Kasumi-1 (cell line): ENCODE data around the gene EXOSC6.
A peak's percentile ranks its signal among the peaks of the same experiment; 100 is the strongest.
"Not testable (repeated sequence)": the region's sequence is repeated elsewhere in the genome, so short reads cannot be mapped to it uniquely, and the experiment has no call there.

ENCODE experiments used
- DNase-seq, 2 experiments: peaks; one replicate each; lab custom pipeline; 2025; lab: John Stamatoyannopoulos, UW

EXOSC6 gene

DNA sequence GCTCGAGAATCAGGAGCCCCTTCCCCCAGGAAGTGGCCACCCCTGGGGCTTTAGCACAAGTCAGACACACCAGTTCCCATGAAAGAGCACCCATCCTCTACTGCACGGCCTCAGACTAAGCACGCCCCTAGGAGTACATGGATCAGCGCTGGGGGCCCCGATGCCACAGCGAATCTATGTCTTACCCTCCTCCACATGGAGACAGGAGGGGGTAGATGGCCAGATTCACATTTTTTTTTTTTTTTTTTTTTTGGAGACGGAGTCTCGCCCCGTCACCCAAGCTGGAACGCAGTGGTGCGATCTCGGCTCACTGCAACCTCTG lies 3.2 kb upstream of the EXOSC6 start:
- no peak for DNase-seq

DNA sequence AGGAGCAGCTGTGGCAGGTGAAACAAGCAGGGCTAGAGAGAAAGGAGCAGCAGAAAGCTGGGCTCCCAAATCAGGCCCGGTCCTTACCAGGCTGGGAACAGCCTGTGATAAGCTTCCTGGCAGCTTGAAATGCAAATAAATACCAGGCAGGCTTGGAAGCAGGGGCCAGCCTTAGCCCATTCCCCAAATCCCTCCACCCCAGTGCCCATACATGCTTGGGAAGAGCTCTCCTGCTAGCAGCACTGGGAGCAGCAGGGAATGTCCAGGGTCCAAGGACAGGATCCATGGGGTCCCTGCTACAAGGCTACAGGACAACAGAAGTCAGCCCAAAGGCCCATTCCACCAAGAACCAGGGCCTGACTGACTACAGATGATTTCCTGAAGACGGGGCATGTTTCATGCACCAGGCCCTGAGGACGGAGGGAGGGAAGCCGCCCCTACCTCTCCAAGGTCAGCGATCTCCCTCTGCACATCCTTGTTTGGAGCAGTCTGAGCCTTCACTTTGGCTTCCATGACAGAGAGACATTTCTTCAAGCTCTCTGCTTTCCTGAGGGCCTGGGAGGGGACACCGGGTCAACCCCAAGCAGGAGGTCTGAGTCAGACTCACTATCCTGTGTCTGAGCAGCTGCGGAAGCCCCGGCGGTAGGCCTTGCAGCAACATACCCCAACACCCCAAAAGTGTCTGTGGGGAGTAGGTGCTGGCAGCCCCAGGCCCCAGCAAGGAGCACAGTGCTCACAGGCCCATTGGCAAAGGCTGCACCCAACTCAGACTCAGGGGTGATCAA lies 2.6 kb upstream of the EXOSC6 start:
- DNase-seq: no peak

DNA sequence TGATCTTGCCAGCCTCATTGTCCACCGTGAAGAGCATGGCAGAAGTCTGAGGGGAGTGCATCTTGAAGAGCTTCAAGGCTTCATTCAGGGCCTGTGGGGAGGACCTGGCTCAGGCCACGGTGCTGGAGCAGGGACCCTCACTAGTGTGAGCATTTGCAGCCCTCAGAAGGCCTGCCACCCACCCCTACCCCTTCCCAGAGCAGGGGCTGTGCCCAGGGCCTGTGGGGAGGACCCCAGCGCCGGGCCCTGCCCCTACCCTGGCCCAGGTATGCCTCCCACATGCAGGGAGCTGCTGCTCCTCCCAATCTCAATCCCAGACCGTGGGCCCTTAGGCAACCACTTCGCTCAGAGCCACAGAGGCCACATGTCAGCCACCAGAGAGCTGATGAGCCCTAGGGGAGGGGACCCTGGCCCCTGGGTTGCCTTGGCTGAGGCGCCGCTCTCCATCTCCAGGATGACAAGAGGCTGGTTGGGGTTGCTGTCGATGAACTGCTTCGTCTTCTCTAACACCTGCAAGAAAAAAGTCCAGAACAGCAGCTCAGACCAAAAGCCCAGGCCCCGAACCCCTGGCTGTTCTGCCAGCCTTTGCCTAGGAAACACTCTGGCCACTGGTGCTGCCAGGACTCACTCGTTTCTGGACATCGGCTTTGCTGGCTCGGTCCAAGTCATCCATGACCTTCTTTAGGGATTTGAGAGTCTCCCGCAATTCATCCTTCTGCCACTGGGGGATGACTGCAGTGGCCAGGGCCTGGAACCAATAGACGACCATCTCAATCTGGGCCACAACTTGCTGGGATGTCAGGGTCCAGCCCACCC lies 1.8 kb upstream of the EXOSC6 start:
- peak; percentile 14 to 23 for DNase-seq

DNA sequence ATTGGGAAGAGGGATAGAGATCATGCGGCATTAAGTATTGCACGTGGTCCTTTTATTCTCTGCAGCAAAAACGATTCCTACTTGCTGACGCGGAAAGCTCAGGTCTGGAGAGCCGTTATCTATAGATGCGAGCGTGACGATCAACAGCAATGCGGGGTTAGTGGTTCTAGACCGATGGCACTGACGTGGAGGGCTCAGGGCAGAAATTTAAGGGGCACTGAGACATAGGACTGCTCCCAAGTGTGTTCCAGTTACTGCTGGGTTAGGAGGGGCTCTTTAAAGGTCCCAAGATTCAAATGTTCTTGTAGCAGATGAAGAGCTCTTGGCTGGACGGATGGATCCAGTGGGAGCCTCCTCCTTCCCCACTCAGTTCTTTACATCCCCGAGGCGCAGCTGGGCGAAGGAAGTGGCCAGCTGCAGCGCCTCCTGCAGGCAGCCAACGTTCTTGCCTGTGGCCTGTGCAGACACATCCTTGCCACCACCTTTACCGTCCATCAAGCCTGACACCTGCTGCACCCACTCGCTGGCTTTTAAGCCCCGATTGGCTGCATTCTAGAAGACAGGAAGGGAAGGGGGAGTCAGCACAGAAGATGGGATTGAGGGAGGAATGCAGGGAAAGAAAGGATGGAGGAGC lies 732 bp upstream of the EXOSC6 start:
- peak; percentile 4 to 5 for DNase-seq

DNA sequence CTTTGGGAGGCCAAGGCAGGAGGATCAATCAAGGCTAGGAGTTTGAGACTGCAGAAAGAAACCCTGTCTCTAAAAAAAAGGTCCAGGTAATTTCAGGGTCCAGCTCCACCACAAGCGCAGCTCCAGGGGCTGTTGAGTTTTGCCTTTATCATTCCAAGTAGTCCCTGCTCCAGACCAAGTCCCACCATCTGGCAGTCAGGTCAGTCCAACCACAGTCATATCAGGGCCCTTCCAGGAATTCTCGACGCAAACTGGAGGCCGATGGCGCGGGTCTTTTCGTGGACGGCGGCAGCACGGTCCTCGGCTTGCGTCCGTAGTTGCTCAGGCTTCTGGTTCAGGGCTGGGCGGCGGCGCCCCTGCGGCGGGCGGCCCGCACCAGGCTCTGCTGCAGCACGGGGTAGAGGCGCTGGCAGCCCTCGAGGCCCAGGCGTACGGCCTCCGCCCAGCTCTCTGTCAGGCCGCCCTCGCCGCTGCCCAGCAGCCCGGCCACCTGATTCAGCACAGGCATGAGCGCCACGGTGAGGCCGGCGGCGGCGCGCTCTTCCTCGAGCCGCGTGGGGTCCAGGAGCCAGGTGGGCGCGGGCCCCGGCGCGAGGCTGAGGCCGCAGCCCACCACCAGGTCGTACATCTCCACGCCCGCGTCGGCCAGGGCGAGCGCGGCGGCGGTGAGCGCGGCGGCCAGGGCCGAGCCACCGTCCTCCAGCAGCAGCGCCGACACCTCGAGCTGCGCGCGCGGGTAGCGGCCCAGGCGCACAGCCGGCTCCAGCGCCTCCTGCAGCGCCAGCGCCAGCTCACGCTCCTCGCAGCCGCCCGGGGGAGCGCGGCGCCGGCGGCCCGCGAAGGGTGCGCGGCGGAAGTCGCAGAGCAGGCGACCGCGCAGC lies 752 bp downstream of the EXOSC6 start:
- DNase-seq: peak; percentile 32 to 39

DNA sequence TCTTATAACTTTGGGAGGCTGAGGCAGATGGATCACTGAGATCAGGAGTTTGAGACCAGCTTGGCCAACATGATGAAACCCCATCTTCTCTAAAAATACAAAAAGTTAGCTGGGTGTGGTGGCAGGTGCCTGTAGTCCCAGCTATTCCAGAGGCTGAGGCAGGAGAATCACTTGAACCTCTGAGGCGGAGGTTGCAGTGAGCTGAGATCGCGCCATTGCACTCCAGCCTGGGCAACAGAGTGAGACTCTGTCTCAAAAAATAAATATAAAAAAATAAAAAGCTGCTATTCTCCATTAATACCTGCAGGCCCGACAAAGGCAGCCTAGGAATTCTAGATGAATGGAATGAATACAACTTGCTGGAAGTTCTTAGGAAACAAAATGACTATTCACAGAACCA lies 2.0 kb downstream of the EXOSC6 start:
- DNase-seq: not testable (repeated sequence)

DNA sequence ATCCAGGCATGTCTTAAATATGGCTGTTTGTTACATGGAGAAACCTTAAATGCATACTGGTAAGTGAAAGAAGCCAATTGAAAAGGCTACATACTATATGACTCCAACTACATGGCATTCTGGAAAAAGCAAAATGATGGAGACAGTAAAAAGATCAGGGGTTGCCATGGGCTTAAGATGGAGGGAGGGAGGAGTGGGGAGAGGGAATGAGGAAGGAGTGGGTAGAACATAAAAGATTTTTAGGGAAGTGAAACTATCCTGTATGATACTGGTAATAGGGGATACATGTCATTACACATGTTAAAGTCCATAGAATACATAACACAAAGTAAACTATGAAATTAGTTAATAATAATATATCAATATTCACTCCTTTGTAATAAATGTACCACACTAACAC lies 13.0 kb downstream of the EXOSC6 start:
- peak in 1 of 2 experiments; percentile 7 for DNase-seq

DNA sequence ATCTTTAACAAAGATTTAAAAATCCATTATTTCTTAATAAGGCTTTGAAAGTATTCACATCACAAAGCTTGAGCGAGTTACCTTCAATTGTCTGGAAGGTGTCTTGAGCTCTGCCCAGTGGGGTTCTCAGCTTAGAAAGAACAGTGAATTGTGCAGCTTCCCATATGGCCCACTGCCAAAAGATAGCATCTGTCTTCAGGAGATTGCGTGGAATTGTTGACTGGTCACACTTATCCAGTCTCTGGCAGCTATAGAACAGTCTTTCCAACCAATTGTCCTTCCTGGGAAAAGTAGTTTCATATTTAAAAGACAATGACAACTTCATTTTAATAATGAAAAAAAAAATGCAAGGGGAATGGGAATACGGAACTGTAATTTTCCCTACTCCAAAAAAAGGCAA lies 19.9 kb downstream of the EXOSC6 start:
- DNase-seq: not testable (repeated sequence)

DNA sequence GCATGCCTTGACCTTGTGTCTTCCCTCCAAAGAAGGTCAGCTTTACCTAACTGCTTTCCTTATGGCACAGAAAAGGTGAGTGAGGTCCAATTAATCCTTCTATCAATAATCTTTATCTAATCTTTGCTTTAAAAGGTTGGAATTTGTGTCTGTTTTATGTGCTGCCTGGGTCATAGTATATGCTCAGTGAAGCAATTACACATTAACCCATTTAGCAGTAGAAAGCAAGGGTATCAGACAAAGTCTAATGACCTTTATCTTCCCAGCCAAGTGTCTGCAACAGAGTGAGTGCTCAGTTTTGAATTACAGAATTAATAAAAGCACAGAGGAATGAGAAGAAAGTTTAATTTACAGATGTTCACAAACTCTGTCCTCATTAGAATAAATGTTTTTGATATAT lies 25.7 kb downstream of the EXOSC6 start:
- not testable (repeated sequence) for DNase-seq

DNA sequence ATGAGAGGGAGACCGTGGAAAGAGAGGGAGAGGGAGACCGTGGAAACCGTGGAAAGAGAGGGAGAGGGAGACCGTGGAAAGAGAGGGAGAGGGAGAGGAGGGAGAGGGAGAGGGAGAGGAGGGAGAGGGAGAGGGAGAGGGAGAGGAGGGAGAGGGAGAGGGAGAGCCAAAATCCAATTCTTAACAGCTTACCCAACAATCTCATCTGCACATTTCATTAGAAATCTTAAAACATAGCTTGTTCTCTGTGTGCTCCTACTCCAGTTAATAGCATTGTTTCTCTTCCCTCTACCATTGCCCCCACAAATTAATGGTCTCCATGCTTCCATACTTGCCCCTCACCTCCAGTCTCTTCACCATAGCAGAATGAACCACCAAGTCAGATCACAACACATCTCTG lies 26.3 kb downstream of the EXOSC6 start:
- DNase-seq: not testable (repeated sequence)

DNA sequence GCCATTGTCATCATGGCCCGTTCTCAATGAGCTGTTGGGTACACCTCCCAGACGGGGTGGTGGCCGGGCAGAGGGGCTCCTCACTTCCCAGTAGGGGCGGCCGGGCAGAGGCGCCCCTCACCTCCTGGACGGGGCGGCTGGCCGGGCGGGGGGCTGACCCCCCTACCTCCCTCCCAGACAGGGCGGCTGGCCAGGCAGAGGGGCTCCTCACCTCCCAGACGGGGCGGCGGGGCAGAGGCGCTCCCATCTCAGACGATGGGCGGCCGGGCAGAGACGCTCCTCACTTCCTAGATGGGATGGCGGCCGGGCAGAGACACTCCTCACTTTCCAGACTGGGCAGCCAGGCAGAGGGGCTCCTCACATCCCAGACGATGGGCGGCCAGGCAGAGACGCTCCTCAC lies 27.1 kb downstream of the EXOSC6 start:
- DNase-seq: not testable (repeated sequence)

DNA sequence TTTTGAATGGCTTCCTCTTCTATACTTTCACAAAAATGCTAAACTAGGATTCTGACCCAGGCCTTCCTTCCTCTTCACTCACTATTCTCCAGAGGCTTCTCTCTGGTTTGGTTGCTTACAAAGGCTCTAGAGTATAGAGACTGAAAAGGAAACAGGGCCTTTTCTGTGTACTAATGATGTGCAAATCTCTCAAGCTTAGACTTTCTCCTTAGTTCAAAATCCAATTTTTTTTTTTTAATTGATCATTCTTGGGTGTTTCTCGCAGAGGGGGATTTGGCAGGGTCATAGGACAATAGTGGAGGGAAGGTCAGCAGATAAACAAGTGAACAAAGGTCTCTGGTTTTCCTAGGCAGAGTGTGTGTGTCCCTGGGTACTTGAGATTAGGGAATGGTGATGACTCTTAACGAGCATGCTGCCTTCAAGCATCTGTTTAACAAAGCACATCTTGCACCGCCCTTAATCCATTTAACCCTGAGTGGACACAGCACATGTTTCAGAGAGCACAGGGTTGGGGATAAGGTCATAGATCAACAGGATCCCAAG lies 27.7 kb downstream of the EXOSC6 start:
- DNase-seq: not testable (repeated sequence)

DNA sequence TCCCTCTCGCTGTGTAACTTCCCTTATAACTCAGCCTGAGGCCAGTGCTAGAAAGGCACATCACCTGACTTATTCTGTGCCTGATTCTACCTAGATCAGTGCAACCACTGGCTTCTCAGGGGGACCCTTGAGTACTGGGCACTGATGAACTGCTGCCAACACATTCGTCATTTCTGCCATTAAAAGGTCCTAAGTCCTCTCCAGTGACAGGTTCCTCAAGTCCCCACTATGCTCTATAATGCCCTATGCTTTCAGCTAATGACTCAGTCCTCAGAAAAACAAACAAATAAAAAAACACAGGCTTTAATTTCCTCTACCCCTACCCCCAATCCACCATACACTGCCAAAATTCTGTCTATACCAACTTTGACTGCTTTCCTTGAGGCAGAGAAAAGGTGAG lies 28.5 kb downstream of the EXOSC6 start:
- DNase-seq: not testable (repeated sequence)

DNA sequence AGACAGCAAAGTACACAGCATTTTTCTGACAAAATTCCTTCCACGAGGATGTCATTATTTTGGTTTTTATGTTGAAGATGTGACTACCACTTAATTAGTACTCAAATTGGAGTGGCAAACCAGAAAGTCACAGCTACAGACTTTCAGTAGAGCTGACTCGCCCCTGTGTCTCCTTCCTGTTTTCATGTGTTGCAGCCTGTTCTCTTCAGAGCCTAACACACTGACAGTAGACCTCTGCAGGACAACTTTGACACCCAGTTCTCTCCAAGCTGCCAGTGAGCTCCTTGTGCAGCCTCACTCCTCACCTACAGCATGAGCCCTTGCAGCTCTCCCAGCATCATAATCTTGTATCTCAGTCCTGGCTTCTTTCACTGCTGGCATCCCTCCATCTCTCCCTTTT lies 29.2 kb downstream of the EXOSC6 start:
- not testable (repeated sequence) for DNase-seq

DNA sequence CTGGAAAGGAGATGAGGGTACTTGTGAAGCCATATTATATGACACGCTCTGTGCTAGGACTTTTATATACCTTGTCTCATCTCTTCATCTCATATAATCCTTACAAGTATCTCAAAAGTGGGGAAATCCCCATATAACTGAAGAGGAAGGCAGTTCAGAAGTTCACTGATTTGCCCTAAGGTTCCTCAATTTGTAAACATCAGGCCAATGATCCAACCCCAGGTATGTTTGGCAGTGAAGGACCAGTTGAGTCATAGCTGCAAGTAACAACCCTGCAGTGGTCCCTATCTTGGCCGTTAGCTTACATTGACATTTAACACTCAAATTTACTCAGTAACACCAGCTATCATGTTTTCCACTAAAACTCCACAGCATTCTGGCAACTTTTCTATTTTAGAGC lies 33.2 kb downstream of the EXOSC6 start:
- DNase-seq: not testable (repeated sequence)

DNA sequence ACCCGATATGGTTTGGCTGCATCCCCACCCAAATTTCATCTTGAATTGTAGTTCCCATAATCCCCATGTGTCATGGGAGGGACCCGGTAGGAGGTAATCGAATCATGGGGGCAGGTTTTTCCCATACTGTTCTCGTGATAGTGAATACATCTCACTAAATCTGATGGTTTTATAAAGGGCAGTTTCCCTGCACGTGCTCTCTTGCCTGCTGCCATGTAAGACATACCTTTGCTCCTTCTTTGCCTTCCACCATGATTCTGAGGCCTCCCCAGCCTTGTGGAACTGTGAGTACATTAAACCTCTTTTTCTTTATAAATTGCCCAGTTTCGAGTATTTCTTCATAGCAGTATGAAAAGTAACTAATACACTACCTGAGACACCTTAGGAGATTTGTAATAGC lies 45.4 kb downstream of the EXOSC6 start:
- DNase-seq: not testable (repeated sequence)

DNA sequence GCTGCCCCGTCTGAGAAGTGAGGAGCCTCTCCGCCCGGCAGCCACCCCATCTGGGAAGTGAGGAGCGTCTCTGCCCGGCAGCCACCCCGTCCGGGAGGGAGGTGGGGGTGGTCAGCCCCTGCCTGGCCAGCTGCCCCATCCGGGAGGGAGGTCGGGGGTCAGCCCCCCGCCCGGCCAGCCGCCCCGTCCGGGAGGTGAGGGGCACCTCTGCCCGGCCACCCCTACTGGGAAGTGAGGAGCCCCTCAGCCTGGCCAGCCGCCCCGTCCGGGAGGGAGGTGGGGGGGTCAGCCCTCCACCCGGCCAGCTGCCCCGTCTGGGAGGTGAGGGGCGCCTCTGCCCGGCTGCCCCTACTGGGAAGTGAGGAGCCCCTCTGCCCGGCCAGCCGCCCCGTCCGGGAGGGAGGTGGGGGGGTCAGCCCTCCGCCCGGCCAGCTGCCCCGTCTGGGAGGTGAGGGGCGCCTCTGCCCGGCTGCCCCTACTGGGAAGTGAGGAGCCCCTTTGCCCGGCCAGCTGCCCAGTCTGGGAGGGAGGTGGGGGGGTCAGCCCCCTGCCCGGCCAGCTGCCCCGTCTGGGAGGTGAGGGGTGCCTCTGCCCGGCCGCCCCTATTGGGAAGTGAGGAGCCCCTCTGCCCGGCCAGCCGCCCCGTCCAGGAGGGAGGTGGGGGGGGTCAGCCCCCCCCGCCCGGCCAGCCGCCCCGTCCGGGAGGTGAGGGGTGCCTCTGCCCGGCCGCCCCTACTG lies 46.9 kb downstream of the EXOSC6 start:
- DNase-seq: not testable (repeated sequence)

DNA sequence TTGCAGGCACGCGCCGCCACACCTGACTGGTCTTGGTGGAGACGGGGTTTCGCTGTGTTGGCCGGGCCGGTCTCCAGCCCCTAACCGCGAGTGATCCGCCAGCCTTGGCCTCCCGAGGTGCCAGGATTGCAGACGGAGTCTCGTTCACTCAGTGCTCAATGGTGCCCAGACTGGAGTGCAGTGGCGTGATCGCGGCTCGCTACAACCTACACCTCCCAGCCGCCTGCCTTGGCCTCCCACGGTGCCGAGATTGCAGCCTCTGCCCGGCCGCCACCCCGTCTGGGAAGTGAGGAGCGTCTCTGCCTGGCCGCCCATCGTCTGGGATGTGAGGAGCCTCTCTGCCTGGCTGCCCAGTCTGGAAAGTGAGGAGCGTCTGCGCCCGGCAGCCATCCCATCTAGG lies 47.7 kb downstream of the EXOSC6 start:
- DNase-seq: not testable (repeated sequence)

DNA sequence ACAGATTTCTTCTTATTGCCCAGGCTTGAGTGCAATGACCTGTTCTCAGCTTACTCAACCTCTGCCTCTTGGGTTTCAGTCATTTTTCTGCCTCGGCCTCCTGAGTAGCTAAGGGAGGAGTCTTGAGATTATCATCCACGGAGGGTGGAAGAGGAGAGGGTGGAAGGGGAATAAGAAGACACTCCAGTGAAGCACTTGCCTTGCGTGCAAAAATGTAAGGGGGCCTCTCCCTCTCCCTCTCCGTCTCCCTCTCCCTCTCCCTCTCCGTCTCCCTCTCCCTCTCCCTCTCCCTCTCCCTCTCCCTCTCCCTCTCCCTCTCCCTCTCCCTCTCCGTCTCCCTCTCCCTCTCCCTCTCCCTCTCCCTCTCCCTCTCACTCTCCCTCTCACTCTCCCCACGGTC lies 48.2 kb downstream of the EXOSC6 start:
- DNase-seq: not testable (repeated sequence)

DNA sequence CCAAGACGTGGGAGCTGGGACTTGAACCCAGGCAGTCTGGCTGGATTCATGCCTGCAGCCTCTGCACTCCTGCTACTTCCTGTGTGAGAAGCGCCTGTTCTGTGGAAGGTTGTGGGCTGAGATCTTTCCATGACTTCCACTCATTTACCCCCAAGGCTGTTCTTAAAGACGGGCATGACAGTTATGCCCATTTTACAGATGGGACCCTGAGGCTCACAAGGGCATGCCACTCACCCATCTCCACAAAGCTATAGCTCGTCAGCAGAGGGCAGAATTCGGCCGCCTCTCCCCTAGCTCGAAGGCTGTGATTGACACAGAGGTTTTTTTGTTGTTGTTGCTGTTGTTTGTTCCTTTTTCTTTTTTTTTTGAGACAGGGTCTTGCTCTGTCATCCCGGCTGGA lies 51.7 kb downstream of the EXOSC6 start:
- DNase-seq: not testable (repeated sequence)

DNA sequence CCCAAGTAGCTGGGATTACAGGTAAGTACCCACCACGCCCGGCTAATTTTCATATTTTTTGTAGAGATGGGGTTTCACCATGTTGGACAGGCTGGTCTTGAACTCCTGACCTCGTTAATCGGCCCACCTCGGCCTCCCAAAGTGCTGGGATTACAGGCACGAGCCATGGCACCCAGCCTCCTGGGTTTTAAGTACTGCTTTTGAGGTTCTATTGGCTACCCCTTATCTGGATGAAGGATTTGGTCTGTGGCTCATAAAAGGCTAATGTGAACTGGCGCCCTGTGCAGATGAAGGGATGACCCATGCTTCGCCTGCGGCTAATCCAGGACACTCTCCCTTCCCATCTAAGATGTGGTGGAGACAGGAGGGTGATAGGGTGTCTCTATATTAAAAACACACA lies 52.6 kb downstream of the EXOSC6 start:
- not testable (repeated sequence) for DNase-seq
